Measurements from ENCODE around the gene THRB. TPM values are rescaled to one million over a fixed set of nuclear protein-coding genes. Genes with fewer than 3 reads are reported as not detected.

THRB gene
- total and polyA plus RNA-seq, 8 donors: 10.1 to 18.6 (median 15.1) TPM

DNA sequence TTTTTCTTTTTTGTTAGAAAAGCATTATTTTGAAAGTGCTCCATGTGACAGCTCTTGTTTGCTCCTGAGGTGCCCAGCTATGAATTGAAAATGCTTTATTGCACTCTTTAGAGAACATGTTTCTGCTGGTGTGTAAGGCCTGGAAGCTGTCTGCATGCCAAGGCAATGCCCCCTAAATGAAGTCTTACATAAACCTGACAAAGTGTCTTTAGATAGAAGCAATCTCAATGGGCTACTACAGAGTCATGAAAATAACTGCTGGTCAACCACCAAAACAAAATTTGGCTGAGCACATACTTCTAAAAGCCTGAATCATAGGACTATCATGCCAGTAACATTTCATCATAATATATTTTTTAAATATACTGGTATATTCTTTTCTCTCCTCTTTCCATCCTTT, 178.7 kb downstream of the THRB start:
- DNase-seq (no peak), ATAC-seq (no peak)
- Histone ChIP-seq H3K27ac (no peak overlapping the region), H3K9me3 (peaks cover 0 to 17% of the 10 kb centered on the region in 2 donors), H3K27me3 (no peaks in the 10 kb centered on the region), H3K4me3 (no peak overlapping the region), H3K4me1 (no peaks in the 10 kb centered on the region), H3K36me3 (no peaks in the 10 kb centered on the region)
- intact Hi-C loops (cut with DNase I): no loop called here
- TF ChIP-seq, protein P1, sequence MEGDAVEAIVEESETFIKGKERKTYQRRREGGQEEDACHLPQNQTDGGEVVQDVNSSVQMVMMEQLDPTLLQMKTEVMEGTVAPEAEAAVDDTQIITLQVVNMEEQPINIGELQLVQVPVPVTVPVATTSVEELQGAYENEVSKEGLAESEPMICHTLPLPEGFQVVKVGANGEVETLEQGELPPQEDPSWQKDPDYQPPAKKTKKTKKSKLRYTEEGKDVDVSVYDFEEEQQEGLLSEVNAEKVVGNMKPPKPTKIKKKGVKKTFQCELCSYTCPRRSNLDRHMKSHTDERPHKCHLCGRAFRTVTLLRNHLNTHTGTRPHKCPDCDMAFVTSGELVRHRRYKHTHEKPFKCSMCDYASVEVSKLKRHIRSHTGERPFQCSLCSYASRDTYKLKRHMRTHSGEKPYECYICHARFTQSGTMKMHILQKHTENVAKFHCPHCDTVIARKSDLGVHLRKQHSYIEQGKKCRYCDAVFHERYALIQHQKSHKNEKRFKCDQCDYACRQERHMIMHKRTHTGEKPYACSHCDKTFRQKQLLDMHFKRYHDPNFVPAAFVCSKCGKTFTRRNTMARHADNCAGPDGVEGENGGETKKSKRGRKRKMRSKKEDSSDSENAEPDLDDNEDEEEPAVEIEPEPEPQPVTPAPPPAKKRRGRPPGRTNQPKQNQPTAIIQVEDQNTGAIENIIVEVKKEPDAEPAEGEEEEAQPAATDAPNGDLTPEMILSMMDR (IDR thresholded peaks at IDR 0.05): no peak

DNA sequence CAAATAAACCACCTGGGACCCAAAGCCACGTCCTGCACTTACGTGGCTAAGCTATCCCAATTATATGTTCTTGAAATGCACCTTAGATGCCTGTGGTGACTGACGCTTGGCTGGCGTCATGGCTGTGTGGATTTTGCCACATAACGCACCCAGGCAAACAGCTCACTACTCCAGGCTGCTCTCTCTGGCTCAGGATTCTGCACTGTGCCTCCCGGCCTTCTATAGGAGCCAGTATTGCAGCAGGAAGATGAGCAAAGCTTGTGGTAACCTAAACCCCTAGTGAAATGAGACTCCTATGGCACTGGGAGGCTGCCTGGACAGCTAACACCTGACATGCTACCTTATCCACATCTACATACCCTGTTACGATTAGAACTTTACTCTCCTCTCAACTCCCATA, 179.3 kb downstream of the THRB start:
- no peaks in the 10 kb centered on the region for H3K27me3 ChIP-seq
- no peak for ATAC-seq

DNA sequence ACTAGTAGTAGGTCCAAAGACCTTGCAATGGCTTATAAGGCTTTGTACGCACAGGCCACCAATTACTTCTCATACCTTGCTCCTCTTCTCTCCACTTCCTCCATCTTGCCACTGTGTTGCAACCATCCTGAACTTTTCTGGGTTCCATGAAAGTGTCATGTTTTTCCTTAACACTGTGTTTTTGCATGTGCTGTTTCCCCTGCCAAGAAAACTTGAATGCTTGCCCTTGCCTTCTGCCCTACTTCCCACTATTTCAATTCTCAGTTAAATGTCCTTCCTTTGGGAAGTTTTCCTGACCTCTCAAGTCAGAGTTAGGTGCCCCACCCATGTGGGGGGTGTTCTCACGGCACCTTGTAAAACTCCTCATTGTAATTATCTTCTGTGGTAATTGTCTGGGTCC, 182.8 kb downstream of the THRB start:
- DNase-seq (no peak), ATAC-seq (no peak)
- H3K9me3 ChIP-seq: no peaks in the 10 kb centered on the region
- H3K27ac ChIP-seq: no peak overlapping the region
- no peaks in the 10 kb centered on the region for H3K4me1 ChIP-seq
- H3K27me3 ChIP-seq: no peaks in the 10 kb centered on the region
- intact Hi-C loops (cut with DNase I): no loop called here
- no peak overlapping the region for H3K4me3 ChIP-seq
- TF ChIP-seq, protein P1 (IDR thresholded peaks at IDR 0.05): no peak
- no peaks in the 10 kb centered on the region for H3K36me3 ChIP-seq

More for the DNA sequence above, 179.3 kb downstream of the THRB start:
- intact Hi-C loops (cut with DNase I): no loop called here
- H3K36me3 ChIP-seq: no peaks in the 10 kb centered on the region
- H3K9me3 ChIP-seq: peaks cover 0 to 17% of the 10 kb centered on the region in 2 donors
- H3K4me3 ChIP-seq: no peak overlapping the region
- no peaks in the 10 kb centered on the region for H3K4me1 ChIP-seq
- H3K27ac ChIP-seq: no peak overlapping the region
- DNase-seq: no peak
- TF ChIP-seq, protein P1 (IDR thresholded peaks at IDR 0.05): no peak

DNA sequence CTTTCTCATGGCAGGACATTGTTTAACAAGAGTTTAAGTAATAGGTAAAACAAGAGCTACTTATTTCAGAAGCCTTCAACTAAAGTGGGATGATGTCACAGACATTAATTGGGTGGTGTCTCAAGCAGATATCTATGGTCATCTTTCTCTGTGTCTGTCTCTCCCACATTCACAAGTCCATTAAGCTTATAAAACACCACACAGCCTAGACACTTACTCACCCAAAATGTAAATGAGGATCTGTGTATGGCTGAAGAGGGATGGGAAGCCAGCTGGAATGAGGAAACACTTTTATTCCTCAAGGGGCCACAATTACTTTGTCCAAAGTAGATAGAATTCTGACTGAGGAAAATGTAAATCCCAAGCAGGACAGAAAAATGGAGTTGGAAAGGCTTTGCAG, 183.8 kb downstream of the THRB start:
- Histone ChIP-seq H3K27me3 (no peaks in the 10 kb centered on the region), H3K9me3 (no peaks in the 10 kb centered on the region), H3K4me3 (no peak overlapping the region), H3K36me3 (no peaks in the 10 kb centered on the region), H3K27ac (no peak overlapping the region), H3K4me1 (no peaks in the 10 kb centered on the region)
- ATAC-seq: no peak
- TF ChIP-seq, protein P1 (IDR thresholded peaks at IDR 0.05): no peak
- no peak for DNase-seq
- intact Hi-C loops (cut with DNase I): no loop called here

DNA sequence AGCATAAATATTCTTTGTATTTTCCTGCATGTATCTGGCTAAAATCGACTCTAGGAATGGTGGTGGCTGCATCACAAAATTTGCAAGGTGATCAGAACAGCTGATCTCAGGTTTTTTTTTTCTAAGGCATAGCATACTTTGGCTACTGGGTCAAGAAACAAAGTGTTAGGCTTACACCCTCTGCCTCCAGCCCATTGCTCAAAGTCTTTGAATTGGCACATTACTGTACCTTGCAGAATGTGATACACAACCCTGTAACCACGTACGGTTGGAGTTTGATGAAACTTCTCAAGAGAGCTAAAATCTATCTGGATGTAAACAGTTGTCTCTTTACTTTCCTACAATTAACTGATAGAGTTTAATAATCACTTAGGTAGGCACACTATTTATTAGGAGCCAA, 188.1 kb downstream of the THRB start:
- H3K27me3 ChIP-seq: no peaks in the 10 kb centered on the region
- intact Hi-C loops (cut with DNase I): no loop called here
- DNase-seq (no peak), ATAC-seq (no peak)
- H3K36me3 ChIP-seq: no peaks in the 10 kb centered on the region
- no peaks in the 10 kb centered on the region for H3K4me1 ChIP-seq
- H3K9me3 ChIP-seq: no peaks in the 10 kb centered on the region
- no peak overlapping the region for H3K4me3 ChIP-seq
- H3K27ac ChIP-seq: no peak overlapping the region
- TF ChIP-seq, protein P1 (IDR thresholded peaks at IDR 0.05): no peak

All from left lung (tissue), 10 donors.